Smooth muscle cell (in vitro differentiated cells): ENCODE measurements around the gene TMPRSS9. TPM values are rescaled to one million over a fixed set of nuclear protein-coding genes. Genes with fewer than 3 reads are reported as not detected.

ENCODE experiments used
- DNase-seq: peaks from one replicate; lab custom pipeline; 2025; ENCODE audit not compliant: unreplicated experiment; lab: John Stamatoyannopoulos, UW
- H2AFZ ChIP-seq: fragments of 200-600 bp; sonication (generic); 2 replicates; pipeline ENCODE4 v1.6.0; 2016; ENCODE audit warnings: antibody characterized with exemption, low read depth, mild to moderate bottlenecking
- H3F3A ChIP-seq: fragments of 200-600 bp; sonication (generic); 2 replicates; pipeline ENCODE4 v1.6.0; 2017; ENCODE audit warnings: antibody characterized with exemption, low read depth
- H3K27ac ChIP-seq: fragments of 200-600 bp; sonication (generic); 2 replicates; pipeline ENCODE4 v1.5.1; 2016; ENCODE audit warnings: low read depth, mild to moderate bottlenecking
- H3K27me3 ChIP-seq: fragments of 200-600 bp; sonication (generic); 2 replicates; pipeline ENCODE4 v1.6.1; 2016; ENCODE audit warnings: low read depth, mild to moderate bottlenecking
- H3K36me3 ChIP-seq: fragments of 200-600 bp; sonication (generic); 2 replicates; pipeline ENCODE4 v1.5.1; 2016; ENCODE audit warnings: low read depth
- H3K4me1 ChIP-seq: fragments of 200-600 bp; sonication (generic); 2 replicates; pipeline ENCODE4 v1.5.1; 2016; ENCODE audit warnings: low read depth
- H3K4me2 ChIP-seq: fragments of 200-600 bp; sonication (generic); 2 replicates; pipeline ENCODE4 v1.6.0; 2016; ENCODE audit warnings: mild to moderate bottlenecking
- H3K4me3 ChIP-seq: fragments of 200-600 bp; sonication (generic); 2 replicates; pipeline ENCODE4 v1.5.1; 2016; ENCODE audit warnings: mild to moderate bottlenecking
- H3K79me2 ChIP-seq: fragments of 200-600 bp; sonication (generic); 2 replicates; pipeline ENCODE4 v1.6.0; 2016; ENCODE audit warnings: low read depth, mild to moderate bottlenecking
- H3K9ac ChIP-seq: fragments of 200-600 bp; sonication (generic); 2 replicates; pipeline ENCODE4 v1.6.0; 2016; ENCODE audit warnings: low read depth
- H3K9me3 ChIP-seq: fragments of 200-600 bp; sonication (generic); replicated peaks from 2 replicates; pipeline ENCODE4 v1.5.1; 2016; ENCODE audit warnings: low read depth
- H4K20me1 ChIP-seq: fragments of 200-600 bp; sonication (generic); 2 replicates; pipeline ENCODE4 v1.6.0; 2016; ENCODE audit warnings: low read depth
- WGBS: methylation state at CpG from one replicate; pipeline ENCODE4 v1.1.7; 2016; ENCODE audit warnings: low lambda C conversion rate; 5-methylcytosine and 5-hydroxymethylcytosine counted together
- polyA plus RNA-seq: library from polyadenylated mRNA; unstranded; fragments of >200 nt; fragmentation: Nextera tagmentation; extraction: Ambion mirVana; gene quantifications from 2 replicates; pipeline ENCODE4 v1.2.1, GENCODE V29; 2016
- total RNA-seq: library from RNA; depleted of rRNA; stranded (reverse); fragments of >200 nt; gene quantifications from 2 replicates; pipeline ENCODE4 v1.2.3, GENCODE V29; 2014
- TF ChIP-seq, protein P1 (sequence below): fragments of 200-600 bp; sonication (generic); IDR thresholded peaks from 2 replicates; pipeline ENCODE4 v1.5.1; 2017; ENCODE audit warnings: borderline replicate concordance, mild to moderate bottlenecking, antibody characterized with exemption; ENCODE audit not compliant: insufficient read depth, poor library complexity, severe bottlenecking

TMPRSS9 gene
- total and polyA plus RNA-seq, 2 experiments from 2014 or later: 0.05 TPM; not detected in 1

DNA sequence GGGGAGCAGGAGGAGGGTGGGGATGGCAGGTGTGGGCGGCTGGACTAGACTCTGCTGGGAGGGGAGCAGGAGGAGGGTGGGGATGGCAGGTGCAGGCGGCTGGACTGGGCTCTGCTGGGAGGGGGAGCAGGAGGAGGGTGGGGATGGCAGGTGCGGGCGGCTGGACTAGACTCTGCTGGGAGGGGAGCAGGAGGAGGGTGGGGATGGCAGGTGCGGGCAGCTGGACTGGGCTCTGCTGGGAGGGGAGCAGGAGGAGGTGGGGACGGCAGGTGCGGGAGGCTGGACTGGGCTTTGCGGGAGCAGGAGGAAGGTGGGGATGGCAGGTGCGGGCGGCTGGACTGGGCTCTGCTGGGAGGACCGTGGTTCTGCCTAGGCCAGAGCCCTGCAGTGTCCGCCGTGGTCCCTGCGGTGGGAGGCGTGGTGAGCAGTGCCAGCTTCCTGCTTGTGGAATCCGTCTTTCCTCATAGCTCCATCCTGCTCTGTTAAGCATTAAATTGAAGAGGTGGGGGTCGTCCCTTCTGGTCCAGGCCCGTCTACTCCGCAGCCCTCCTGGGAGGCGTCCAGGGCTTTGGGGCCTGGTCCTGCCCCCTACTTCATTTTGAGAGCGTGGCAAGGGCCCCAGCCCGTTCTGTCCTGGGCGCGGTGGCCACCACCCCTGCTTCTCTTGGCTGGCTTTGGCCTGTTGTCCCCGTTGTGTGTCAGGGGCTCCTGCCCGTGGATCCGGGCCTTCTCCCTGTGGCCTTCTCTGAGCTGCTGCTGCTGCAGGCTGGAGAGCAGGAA, 26.8 kb upstream of the TMPRSS9 start:
- Histone ChIP-seq H3K27ac (no peak overlapping the region), H3K4me3 (no peak overlapping the region), H2AFZ (no peak overlapping the region), H4K20me1 (peaks cover 75% of the 10 kb centered on the region), H3K9ac (no peak overlapping the region), H3K4me2 (no peak overlapping the region), H3K9me3 (no peaks in the 10 kb centered on the region), H3K27me3 (no peaks in the 10 kb centered on the region), H3K79me2 (peaks cover 69% of the 10 kb centered on the region), H3F3A (no peaks in the 10 kb centered on the region), H3K36me3 (no peaks in the 10 kb centered on the region), H3K4me1 (peaks cover 23% of the 10 kb centered on the region)
- 98% methylated on average over 20 of the region's 27 CpGs for WGBS
- TF ChIP-seq, protein P1, sequence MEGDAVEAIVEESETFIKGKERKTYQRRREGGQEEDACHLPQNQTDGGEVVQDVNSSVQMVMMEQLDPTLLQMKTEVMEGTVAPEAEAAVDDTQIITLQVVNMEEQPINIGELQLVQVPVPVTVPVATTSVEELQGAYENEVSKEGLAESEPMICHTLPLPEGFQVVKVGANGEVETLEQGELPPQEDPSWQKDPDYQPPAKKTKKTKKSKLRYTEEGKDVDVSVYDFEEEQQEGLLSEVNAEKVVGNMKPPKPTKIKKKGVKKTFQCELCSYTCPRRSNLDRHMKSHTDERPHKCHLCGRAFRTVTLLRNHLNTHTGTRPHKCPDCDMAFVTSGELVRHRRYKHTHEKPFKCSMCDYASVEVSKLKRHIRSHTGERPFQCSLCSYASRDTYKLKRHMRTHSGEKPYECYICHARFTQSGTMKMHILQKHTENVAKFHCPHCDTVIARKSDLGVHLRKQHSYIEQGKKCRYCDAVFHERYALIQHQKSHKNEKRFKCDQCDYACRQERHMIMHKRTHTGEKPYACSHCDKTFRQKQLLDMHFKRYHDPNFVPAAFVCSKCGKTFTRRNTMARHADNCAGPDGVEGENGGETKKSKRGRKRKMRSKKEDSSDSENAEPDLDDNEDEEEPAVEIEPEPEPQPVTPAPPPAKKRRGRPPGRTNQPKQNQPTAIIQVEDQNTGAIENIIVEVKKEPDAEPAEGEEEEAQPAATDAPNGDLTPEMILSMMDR: no peak
- DNase-seq: no peak

DNA sequence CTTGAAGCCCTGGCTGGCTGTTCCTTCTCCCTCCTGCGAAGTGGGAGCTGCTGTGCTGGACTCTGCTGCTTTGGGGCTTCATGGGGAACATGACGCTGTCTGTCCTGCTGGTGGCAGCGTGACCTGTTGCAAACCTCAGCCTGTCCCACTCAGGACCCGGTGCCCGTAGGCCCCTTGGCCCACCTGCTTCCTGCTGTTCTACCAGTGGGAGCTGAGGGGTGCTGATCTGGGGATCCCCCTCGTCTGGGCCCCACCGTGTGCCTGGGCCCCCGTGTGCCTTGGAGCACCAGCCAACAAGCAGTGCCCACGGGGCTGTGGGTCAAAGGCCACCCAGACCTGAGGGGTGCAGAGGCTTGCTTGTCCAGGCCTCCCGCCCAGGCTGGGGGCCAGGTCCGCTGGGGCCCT, 26.3 kb upstream of the TMPRSS9 start:
- no peaks in the 10 kb centered on the region for H3K27me3 ChIP-seq
- H2AFZ ChIP-seq: no peak overlapping the region
- H3K4me3 ChIP-seq: no peak overlapping the region
- TF ChIP-seq, protein P1: no peak
- 90% methylated on average over 11 of the region's 11 CpGs for WGBS
- H3K9me3 ChIP-seq: no peaks in the 10 kb centered on the region
- H4K20me1 ChIP-seq: peaks cover 81% of the 10 kb centered on the region
- H3K4me2 ChIP-seq: no peak overlapping the region
- H3K27ac ChIP-seq: no peak overlapping the region
- H3K36me3 ChIP-seq: no peaks in the 10 kb centered on the region
- H3K9ac ChIP-seq: no peak overlapping the region
- H3K4me1 ChIP-seq: peaks cover 23% of the 10 kb centered on the region
- peaks cover 66% of the 10 kb centered on the region for H3K79me2 ChIP-seq
- H3F3A ChIP-seq: no peaks in the 10 kb centered on the region
- DNase-seq: no peak

DNA sequence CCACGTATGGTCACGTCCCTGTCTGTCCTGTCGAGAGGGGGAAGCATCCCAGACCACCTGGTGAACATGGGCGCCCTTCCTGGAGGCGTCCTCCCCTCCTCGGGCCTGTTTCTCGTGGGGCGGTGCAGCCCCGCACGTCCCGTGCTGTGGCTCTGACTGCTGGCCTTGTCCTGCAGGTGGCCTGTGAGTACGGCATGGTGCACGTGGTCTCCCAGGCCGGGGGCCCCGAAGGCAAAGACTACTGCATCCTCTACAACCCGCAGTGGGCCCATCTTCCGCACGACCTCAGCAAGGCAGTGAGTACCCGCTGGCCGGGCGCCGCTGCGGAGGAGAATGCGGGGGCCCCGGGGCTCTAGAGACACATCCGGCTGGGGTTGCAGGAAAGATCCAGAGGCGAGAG, 25.6 kb upstream of the TMPRSS9 start:
- Histone ChIP-seq H3F3A (no peaks in the 10 kb centered on the region), H2AFZ (no peak overlapping the region), H3K36me3 (no peaks in the 10 kb centered on the region), H4K20me1 (peaks cover 85% of the 10 kb centered on the region), H3K27me3 (no peaks in the 10 kb centered on the region), H3K4me2 (no peak overlapping the region), H3K4me1 (peaks cover 20% of the 10 kb centered on the region), H3K9ac (no peak overlapping the region), H3K9me3 (no peaks in the 10 kb centered on the region), H3K27ac (no peak overlapping the region), H3K4me3 (no peak overlapping the region), H3K79me2 (peaks cover 59% of the 10 kb centered on the region)
- TF ChIP-seq, protein P1: no peak
- no peak for DNase-seq
- 99% methylated on average over 27 of the region's 27 CpGs for WGBS
